ENCODE results near the gene AMPH.

- no peak for TF ChIP-seq CTCF (conservative IDR thresholded peaks at IDR 0.05; ENCODE audit: low read depth, low read length)
- TF ChIP-seq EZH2 (IDR thresholded peaks at IDR 0.05; ENCODE audit: low read length, unreplicated experiment) = no peak
- TF ChIP-seq EZH2phosphoT487 (IDR thresholded peaks at IDR 0.05; ENCODE audit: borderline replicate concordance, low read length) = no peak
Measured at GRCh38 chr7:38580485-38580884, 50.7 kb downstream of the AMPH start.
